ENCODE measurements around the gene MYMX. TPM values are rescaled to one million over a fixed set of nuclear protein-coding genes. Genes with fewer than 3 reads are reported as not detected.
"Not testable (repeated sequence)": the region's sequence is repeated elsewhere in the genome, so short reads cannot be mapped to it uniquely, and the experiment has no call there.

Gene MYMX
- total RNA-seq, 1 donor from 2014 or later = not detected

- H3K27me3 ChIP-seq (ENCODE audit: insufficient read depth, low read length) = peaks cover 3% of the 10 kb centered on the region
- H4K20me1 ChIP-seq (ENCODE audit: insufficient read depth, low read length) = no peaks in the 10 kb centered on the region
- H3K4me3 ChIP-seq (ENCODE audit: insufficient read depth, low read depth, low read length) = no peak overlapping the region
- H3K4me1 ChIP-seq (ENCODE audit: insufficient read depth, low read length) = peaks cover 8% of the 10 kb centered on the region
- no peaks in the 10 kb centered on the region for H3K79me2 ChIP-seq (ENCODE audit: insufficient read depth, low read length)
- FAIRE-seq (no peak), DNase-seq (ENCODE audit: low read depth) (no peak)
- H2AFZ ChIP-seq (ENCODE audit: low read depth, low read length) = no peak overlapping the region
- no peak overlapping the region for H3K9ac ChIP-seq (ENCODE audit: low read length)
- Mint-ChIP-seq H3K27me3 (ENCODE audit: low read depth, unreplicated experiment) (peaks cover 34% of the 10 kb centered on the region), H3K4me3 (ENCODE audit: unreplicated experiment) (no peak overlapping the region), H3K27ac (ENCODE audit: unreplicated experiment) (no peak overlapping the region), H3K36me3 (ENCODE audit: low read depth, unreplicated experiment) (peaks cover 1% of the 10 kb centered on the region), H3K4me1 (ENCODE audit: low read depth, unreplicated experiment) (peaks cover 10% of the 10 kb centered on the region), H3K9me3 (ENCODE audit: unreplicated experiment) (peaks cover 3% of the 10 kb centered on the region)
- H3K36me3 ChIP-seq (ENCODE audit: insufficient read depth, low read length) = no peaks in the 10 kb centered on the region
- no peak overlapping the region for H3K4me2 ChIP-seq (ENCODE audit: low read length)
- TF ChIP-seq EZH2 (IDR thresholded peaks at IDR 0.05; ENCODE audit: insufficient read depth, low read length) (no peak), CTCF (IDR thresholded peaks at IDR 0.05; ENCODE audit: insufficient read depth, low read depth, low read length) (no peak)
- H3K9me3 ChIP-seq (ENCODE audit: insufficient read depth, low read depth, low read length) = no peaks in the 10 kb centered on the region
- no peak overlapping the region for H3K27ac ChIP-seq (ENCODE audit: low read depth, low read length)
These were observed 33.8 kb upstream of the MYMX start for GRCh38 chr6:44182911-44183390.

- Histone ChIP-seq H3K27me3 (ENCODE audit: insufficient read depth, low read length) (peaks cover 3% of the 10 kb centered on the region), H3K79me2 (ENCODE audit: insufficient read depth, low read length) (no peaks in the 10 kb centered on the region), H3K9ac (ENCODE audit: low read length) (no peak overlapping the region), H3K36me3 (ENCODE audit: insufficient read depth, low read length) (no peaks in the 10 kb centered on the region), H3K4me3 (ENCODE audit: insufficient read depth, low read depth, low read length) (no peak overlapping the region), H4K20me1 (ENCODE audit: insufficient read depth, low read length) (no peaks in the 10 kb centered on the region), H3K27ac (ENCODE audit: low read depth, low read length) (no peak overlapping the region), H3K9me3 (ENCODE audit: insufficient read depth, low read depth, low read length) (no peaks in the 10 kb centered on the region), H3K4me2 (ENCODE audit: low read length) (no peak overlapping the region), H2AFZ (ENCODE audit: low read depth, low read length) (no peak overlapping the region), H3K4me1 (ENCODE audit: insufficient read depth, low read length) (peaks cover 3% of the 10 kb centered on the region)
- Mint-ChIP-seq H3K4me1 (ENCODE audit: low read depth, unreplicated experiment) (peaks cover 6% of the 10 kb centered on the region), H3K27ac (ENCODE audit: unreplicated experiment) (no peak overlapping the region), H3K9me3 (ENCODE audit: unreplicated experiment) (no peaks in the 10 kb centered on the region), H3K4me3 (ENCODE audit: unreplicated experiment) (no peak overlapping the region), H3K36me3 (ENCODE audit: low read depth, unreplicated experiment) (peaks cover 1% of the 10 kb centered on the region), H3K27me3 (ENCODE audit: low read depth, unreplicated experiment) (peaks cover 34% of the 10 kb centered on the region)
- TF ChIP-seq CTCF (IDR thresholded peaks at IDR 0.05; ENCODE audit: insufficient read depth, low read depth, low read length) (no peak), EZH2 (IDR thresholded peaks at IDR 0.05; ENCODE audit: insufficient read depth, low read length) (no peak)
- DNase-seq (ENCODE audit: low read depth) (no peak), FAIRE-seq (no peak)
These were observed 32.9 kb upstream of the MYMX start for GRCh38 chr6:44183783-44184182.

- H3K27me3 Mint-ChIP-seq (ENCODE audit: low read depth, unreplicated experiment) = peaks cover 31% of the 10 kb centered on the region
- not testable (repeated sequence) for H3K36me3 ChIP-seq (ENCODE audit: insufficient read depth, low read length); H3K27ac Mint-ChIP-seq (ENCODE audit: unreplicated experiment); H3K4me3 Mint-ChIP-seq (ENCODE audit: unreplicated experiment); H3K4me1 Mint-ChIP-seq (ENCODE audit: low read depth, unreplicated experiment); DNase-seq (ENCODE audit: low read depth); H4K20me1 ChIP-seq (ENCODE audit: insufficient read depth, low read length); H3K9ac ChIP-seq (ENCODE audit: low read length); H3K4me1 ChIP-seq (ENCODE audit: insufficient read depth, low read length); H2AFZ ChIP-seq (ENCODE audit: low read depth, low read length); H3K4me2 ChIP-seq (ENCODE audit: low read length); H3K36me3 Mint-ChIP-seq (ENCODE audit: low read depth, unreplicated experiment); H3K27me3 ChIP-seq (ENCODE audit: insufficient read depth, low read length); H3K9me3 ChIP-seq (ENCODE audit: insufficient read depth, low read depth, low read length); FAIRE-seq; H3K4me3 ChIP-seq (ENCODE audit: insufficient read depth, low read depth, low read length); H3K27ac ChIP-seq (ENCODE audit: low read depth, low read length); H3K9me3 Mint-ChIP-seq (ENCODE audit: unreplicated experiment); H3K79me2 ChIP-seq (ENCODE audit: insufficient read depth, low read length)
These were observed 31.4 kb upstream of the MYMX start for GRCh38 chr6:44185356-44185755.
